ENCODE results near the gene KLHL34.

DNA sequence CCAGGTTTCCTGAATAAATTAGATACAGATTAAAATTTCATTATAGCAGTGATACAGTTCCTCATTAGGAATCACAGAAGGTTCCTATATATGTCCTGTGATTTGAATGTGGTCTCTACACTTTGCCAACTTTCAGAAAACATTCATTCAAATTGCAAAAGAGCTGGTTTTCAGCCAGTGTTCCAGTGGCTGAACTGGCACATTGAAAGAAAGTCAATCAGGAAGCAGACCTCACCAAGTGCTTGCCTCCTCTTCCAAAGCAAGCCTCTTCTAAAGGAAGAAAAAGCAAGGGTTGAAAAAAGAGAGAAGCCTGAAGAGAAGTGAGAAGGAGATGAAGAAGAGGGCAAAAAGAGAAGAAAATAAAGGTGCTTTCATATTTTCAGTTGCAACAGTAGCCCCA, 12.7 kb downstream of the KLHL34 start:
- TF ChIP-seq, protein P1, sequence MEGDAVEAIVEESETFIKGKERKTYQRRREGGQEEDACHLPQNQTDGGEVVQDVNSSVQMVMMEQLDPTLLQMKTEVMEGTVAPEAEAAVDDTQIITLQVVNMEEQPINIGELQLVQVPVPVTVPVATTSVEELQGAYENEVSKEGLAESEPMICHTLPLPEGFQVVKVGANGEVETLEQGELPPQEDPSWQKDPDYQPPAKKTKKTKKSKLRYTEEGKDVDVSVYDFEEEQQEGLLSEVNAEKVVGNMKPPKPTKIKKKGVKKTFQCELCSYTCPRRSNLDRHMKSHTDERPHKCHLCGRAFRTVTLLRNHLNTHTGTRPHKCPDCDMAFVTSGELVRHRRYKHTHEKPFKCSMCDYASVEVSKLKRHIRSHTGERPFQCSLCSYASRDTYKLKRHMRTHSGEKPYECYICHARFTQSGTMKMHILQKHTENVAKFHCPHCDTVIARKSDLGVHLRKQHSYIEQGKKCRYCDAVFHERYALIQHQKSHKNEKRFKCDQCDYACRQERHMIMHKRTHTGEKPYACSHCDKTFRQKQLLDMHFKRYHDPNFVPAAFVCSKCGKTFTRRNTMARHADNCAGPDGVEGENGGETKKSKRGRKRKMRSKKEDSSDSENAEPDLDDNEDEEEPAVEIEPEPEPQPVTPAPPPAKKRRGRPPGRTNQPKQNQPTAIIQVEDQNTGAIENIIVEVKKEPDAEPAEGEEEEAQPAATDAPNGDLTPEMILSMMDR (conservative IDR thresholded peaks at IDR 0.05): no peak
- TF ChIP-seq EZH2 (IDR thresholded peaks at IDR 0.05; ENCODE audit: low read depth): no peak

Data from PC-9 (cell line).